Hepatocyte (in vitro differentiated cells): ENCODE data around the gene GOLGA1.

Experiments
- EZH2 ChIP-seq: fragments of 200-600 bp; sonication (generic); IDR thresholded peaks from 2 replicates; pipeline ENCODE4 v1.6.1; 2016; ENCODE audit warnings: antibody characterized with exemption, mild to moderate bottlenecking, borderline replicate concordance
- TF ChIP-seq, protein P1 (sequence below): fragments of 200-600 bp; sonication (generic); IDR thresholded peaks from 2 replicates; pipeline ENCODE4 v1.5.1; 2016; ENCODE audit warnings: antibody characterized with exemption, mild to moderate bottlenecking; ENCODE audit not compliant: poor library complexity

DNA sequence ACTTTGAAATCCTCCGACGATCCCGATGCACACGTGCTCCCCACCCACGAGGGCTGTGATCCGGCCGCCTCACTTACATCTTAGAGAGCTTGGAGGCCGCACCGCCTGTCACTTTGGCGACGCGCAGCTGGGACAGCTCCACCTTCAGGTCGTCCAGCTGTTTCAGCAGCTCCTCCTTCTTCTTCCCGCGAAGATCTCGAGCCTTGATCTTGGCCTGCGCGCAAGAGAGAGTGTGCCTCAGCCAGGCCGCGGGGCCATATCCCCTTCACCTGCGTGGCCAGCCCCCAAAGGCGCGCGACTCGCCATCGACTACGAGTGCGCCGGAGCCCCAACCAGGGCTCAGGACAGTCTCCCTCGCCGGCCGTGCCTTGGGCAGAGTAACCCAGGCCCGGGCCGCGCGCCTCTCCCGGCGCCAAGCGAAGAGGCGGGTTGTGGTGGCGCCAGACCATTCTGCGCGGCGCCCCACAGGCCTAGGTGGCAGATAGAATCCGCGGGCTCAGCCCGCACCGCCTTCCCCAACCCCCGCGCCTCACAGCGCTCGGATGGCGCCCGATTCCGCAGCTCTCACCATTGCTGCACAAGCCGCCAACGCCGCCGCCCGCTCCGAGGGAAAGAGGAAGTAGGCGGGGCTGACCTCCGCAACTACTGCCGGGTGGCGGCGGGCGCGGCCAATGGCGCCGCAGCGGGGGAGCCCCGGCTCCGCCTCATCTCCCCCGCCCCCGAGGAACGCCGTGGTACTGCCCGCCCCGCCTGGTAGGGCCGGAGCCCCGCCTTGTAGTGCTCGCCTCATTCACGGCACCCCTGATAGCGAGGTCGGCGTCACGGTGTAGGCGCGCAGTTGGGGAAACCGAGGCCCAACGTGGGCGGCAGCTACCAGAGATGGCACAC lies 79.3 kb downstream of the GOLGA1 start, which contains the start of the genes ARPC5L and RPL35:
- TF ChIP-seq, protein P1, sequence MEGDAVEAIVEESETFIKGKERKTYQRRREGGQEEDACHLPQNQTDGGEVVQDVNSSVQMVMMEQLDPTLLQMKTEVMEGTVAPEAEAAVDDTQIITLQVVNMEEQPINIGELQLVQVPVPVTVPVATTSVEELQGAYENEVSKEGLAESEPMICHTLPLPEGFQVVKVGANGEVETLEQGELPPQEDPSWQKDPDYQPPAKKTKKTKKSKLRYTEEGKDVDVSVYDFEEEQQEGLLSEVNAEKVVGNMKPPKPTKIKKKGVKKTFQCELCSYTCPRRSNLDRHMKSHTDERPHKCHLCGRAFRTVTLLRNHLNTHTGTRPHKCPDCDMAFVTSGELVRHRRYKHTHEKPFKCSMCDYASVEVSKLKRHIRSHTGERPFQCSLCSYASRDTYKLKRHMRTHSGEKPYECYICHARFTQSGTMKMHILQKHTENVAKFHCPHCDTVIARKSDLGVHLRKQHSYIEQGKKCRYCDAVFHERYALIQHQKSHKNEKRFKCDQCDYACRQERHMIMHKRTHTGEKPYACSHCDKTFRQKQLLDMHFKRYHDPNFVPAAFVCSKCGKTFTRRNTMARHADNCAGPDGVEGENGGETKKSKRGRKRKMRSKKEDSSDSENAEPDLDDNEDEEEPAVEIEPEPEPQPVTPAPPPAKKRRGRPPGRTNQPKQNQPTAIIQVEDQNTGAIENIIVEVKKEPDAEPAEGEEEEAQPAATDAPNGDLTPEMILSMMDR, result peak; percentile 40
- TF ChIP-seq EZH2, result no peak
